HG03280 (cell line): Measurements from ENCODE around the gene AIF1.

ENCODE experiments used
- ATAC-seq: cut with Tn5 transposase; IDR thresholded peaks from one replicate; pipeline ENCODE4 v1.9.1; 2021; ENCODE audit warnings: mild to moderate bottlenecking, moderate library complexity; ENCODE audit not compliant: unreplicated experiment

AIF1 gene

DNA sequence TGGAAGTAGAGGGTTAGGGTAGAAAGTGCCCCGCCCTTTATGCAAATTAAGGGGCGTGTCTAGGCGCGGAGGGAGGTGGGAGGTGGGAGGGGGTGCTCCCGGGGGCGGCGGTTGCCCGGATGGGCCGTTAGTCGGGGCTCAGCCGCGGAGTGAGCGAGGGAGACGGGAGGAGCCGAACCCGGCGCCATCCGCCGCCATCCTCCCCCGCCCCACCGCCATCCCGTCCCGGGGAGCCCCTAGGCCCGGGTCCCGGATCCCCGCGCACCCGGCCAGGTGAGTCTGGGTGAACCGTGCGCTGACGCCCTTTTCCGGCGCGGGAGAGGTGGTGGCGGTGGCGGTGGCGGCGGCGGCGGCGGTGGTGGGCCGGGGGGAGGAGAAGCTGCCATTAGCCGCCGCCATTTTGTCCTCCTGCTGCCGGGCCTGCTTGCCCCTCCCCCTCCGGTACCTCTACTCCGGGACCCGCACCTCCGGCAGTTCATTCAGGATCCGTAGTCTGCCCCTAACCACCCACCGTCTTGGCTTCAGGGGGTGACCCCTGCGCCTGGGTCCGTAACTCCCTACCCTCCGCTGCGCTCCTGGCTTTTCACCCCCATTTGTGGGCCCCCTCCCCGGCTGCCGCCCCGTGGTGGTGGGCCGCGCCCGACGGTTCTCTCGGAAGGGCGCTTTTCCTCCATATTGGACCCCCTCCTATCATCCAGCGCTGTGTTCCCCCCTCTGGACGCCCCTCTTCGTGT lies 5.7 kb downstream of the AIF1 start, which contains the start of gene PRRC2A:
Gene PRRC2A (plus strand): TSS at position 130 of the 734 bp plus-strand sequence. CDS start 2,075 bp downstream, outside the sequence.
- peak; percentile 54 for ATAC-seq

DNA sequence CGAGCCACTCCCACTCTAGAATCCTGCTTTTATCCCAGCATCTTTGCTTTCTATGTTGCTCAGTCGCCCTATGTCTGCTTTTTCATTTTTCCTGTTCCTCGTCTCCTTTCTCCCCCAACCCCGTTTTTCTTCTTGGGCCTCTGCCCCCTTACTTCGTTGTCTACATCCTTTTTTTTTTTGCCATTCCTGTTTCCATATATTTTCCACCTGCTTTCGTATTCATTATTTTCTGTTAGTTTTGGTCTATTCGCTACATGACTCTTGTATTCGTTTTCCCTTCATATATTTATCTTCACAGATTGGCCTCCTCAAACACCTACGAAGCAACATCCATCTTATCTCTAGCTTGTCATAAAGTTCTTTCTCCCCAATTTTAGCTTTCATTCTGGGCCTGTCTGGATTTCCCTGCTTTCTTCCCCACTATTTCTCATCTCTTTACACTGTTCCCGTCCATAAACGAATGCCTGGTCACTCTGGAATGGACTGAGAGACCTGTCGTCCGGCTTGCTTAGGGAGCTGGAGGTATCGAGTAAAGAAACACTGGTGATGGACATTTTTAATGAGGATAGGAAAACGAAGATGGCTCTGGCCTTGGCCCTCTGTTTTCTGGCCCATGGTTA lies 6.4 kb downstream of the AIF1 start:
- no peak for ATAC-seq

DNA sequence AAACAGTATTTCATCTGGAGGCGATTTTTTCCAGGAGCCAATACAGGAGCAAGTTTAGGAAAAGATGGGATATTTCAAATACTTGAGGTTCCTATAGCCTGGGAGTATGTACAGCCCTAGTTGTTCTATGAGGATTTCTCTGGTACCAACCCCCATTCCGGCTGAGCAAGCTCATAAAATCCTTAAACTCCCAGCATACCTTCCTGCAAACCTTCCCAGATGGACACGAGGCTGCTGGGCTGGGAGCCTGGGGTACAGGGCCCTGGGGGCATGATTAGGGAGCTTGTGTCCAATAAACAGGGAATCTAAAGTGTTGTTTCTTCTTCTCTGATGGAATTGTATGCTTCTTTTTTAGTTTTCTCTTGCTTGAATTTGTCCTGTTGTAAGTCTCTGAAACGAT lies 7.0 kb downstream of the AIF1 start:
- no peak for ATAC-seq

DNA sequence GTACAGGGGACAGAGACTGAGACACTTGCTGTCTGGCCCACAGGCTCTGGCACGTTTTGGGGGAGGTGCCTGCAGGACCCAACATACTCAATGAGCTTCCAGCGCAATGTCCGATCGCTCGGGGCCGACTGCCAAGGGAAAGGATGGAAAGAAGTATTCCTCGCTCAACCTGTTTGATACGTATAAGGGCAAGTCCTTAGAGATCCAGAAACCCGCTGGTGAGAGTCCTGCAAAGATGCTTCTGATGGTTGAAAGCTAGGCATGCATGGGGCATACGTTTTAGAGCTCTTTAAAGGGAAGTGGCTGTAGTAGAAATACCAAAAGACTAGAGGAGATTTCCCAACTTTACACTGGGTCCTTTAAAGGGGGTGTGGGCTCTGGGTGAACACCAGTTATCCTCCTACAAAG lies 7.7 kb downstream of the AIF1 start:
- ATAC-seq, result no peak

DNA sequence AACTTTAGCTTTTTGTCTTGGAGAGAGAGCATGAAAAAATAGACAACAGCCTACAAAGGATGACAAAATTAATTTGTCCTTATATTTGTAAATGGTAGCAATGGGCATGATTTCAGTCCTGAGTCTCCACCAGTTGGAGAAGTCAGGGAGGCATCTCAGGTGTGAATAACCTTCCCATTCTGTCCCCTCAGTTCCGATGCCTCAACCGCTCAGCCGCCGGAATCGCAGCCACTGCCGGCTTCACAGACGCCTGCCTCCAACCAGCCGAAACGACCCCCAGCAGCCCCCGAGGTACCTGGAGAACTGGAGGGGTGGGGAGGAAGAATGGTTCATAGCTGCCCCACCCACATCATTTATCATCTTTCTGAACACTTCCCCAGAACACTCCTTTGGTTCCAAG lies 9.0 kb downstream of the AIF1 start:
- ATAC-seq, result no peak

DNA sequence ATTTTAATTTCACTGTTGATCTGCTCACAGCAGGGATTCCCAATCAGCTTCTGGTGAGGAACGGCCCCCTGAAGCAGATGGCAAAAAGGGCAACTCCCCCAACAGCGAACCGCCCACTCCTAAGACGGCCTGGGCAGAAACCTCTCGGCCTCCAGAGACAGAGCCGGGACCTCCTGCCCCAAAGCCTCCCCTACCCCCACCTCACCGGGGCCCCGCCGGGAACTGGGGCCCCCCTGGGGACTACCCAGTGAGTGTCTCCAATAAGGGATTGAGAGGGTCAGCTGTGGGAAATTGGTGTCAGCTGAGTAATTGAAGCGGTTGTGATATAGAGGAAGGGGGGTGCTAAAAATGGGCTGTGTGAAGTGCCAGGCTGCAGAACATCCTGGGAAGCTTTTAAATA lies 11.9 kb downstream of the AIF1 start:
- no peak for ATAC-seq

DNA sequence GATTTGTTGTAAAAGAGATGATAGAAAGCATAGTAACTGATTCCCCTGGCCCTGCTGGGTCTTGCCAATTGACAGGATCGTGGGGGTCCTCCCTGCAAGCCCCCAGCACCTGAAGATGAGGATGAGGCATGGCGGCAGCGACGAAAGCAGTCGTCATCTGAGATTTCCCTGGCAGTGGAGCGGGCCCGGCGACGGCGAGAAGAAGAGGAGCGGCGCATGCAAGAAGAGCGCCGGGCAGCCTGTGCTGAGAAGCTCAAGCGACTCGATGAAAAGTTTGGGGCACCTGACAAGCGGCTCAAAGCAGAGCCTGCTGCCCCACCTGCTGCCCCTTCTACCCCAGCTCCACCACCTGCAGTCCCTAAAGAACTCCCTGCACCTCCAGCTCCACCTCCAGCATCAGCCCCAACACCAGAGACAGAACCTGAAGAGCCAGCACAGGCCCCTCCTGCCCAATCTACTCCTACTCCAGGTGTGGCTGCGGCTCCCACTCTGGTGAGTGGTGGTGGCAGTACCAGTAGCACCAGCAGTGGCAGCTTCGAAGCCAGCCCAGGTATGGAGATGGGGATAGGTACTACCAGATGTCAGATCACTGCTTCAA lies 12.8 kb downstream of the AIF1 start:
- no peak for ATAC-seq

DNA sequence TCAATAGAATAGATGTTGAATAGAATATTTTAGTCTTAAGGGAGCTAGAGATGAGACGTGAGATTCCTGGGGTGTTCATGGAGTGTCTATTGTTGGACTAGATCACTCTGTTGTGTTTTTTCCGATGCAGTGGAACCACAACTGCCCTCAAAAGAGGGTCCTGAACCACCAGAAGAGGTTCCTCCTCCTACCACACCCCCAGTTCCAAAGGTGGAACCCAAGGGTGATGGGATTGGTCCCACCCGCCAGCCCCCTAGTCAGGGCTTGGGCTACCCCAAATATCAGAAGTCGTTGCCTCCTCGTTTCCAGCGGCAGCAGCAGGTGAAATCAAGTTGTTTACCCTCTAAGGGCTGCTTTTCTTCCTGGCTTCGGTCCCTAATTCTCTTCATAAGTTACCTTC lies 14.0 kb downstream of the AIF1 start:
- ATAC-seq, result no peak

DNA sequence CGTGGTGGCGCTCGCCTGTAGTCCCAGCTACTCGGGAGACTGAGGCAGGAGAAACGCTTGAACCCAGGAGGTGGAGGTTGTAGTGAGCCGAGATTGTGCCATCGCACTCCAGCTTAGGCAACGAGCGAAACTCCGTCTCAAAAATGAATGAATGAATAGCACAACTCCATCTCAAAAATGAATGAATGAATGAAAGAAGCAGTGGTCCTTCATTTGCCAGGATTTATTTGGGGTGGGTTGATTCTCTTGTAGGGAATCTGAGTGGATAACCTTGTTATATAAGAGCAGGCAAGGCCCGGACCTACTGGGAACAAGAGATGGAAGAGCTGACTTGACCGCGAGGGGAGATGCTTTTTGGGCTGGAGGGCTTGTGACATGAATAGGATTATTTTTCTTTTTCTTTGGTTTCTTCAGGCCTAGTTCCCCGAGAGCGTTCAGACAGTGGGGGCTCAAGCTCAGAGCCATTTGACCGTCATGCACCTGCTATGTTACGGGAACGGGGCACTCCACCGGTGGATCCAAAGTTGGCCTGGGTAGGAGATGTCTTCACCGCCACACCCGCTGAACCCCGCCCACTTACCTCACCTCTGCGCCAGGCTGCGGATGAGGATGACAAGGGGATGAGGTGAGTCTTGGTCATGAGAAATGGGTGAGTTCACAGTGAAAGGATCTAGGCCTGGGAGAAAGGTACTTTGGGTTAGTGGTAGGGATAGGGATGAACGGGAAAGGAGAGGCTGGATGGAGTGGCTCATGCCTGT lies 15.3 kb downstream of the AIF1 start:
- ATAC-seq, result no peak

DNA sequence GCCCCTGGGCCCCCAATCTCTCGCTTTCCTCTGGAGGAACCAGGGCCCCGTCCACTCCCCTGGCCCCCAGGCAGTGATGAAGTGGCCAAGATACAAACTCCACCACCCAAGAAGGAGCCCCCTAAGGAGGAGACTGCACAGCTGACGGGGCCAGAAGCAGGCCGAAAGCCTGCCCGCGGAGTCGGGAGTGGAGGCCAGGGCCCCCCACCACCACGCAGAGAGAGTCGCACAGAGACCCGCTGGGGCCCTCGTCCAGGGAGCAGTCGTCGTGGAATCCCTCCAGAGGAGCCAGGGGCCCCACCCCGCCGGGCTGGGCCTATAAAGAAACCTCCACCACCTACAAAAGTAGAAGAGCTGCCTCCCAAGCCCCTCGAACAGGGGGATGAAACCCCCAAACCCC lies 16.2 kb downstream of the AIF1 start:
- ATAC-seq, result no peak

DNA sequence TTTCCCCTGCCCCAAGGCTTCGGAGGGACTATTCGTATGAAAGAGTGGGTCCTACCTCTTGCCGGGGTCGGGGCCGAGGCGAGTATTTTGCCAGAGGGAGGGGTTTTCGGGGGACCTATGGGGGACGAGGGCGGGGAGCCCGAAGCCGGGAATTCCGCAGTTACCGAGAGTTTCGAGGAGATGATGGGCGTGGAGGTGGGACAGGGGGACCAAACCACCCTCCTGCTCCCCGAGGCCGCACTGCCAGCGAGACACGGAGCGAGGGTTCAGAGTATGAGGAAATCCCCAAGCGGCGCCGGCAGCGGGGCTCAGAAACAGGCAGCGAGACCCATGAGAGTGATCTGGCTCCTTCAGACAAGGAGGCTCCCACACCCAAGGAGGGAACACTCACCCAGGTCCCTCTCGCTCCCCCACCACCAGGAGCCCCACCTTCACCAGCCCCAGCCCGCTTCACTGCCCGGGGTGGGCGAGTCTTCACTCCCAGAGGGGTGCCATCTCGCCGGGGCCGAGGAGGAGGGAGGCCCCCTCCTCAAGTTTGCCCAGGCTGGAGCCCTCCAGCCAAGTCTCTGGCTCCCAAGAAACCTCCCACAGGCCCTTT lies 16.7 kb downstream of the AIF1 start:
- no peak for ATAC-seq

DNA sequence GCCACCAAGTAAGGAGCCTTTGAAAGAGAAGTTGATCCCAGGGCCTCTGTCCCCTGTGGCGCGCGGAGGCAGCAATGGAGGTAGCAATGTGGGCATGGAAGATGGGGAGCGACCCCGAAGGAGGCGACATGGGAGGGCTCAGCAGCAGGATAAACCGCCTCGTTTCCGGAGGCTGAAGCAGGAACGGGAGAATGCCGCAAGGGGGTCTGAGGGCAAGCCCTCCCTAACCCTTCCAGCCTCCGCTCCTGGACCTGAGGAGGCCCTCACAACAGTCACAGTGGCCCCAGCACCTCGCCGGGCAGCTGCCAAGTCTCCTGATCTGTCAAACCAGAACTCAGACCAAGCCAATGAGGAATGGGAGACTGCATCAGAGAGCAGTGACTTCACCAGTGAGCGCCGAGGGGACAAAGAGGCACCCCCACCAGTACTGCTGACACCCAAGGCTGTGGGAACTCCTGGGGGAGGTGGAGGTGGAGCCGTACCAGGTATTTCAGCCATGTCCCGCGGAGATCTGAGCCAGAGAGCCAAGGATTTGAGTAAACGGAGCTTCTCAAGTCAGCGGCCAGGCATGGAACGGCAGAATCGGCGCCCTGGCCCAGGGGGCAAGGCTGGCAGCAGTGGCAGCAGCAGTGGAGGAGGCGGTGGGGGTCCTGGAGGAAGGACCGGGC lies 17.4 kb downstream of the AIF1 start:
- no peak for ATAC-seq

DNA sequence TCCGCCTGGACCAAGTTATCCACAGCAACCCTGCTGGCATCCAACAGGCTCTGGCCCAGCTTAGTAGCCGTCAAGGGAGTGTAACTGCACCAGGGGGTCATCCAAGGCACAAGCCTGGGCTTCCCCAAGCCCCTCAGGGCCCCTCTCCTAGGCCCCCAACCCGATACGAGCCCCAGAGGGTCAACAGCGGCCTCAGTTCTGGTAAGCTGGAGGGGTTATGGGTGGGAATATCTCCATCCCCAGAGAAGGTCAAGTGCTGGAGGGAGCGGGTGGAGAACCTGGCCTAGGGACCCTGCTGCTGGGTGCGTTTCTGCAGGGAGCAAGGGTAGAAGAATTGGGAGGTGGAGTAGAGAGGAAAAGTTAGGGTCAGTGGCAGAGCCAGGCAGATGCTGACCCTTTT lies 18.4 kb downstream of the AIF1 start:
- ATAC-seq, result no peak

DNA sequence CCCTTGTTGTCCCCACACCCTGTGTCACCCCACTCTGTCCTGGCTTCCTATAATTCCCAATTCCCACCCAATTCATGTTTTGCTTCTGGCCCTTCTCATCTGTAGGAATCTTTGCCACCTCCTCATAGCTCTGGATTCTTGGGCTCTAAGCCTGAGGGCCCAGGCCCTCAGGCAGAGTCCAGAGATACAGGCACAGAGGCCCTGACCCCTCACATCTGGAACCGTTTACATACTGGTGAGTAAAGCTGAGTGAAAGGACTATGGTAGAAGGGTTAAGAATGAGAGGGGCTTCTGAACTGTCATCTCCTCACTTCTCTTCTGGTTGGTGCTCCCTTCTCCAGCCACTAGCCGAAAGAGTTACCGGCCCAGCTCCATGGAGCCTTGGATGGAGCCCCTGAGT lies 19.1 kb downstream of the AIF1 start:
- ATAC-seq, result no peak

DNA sequence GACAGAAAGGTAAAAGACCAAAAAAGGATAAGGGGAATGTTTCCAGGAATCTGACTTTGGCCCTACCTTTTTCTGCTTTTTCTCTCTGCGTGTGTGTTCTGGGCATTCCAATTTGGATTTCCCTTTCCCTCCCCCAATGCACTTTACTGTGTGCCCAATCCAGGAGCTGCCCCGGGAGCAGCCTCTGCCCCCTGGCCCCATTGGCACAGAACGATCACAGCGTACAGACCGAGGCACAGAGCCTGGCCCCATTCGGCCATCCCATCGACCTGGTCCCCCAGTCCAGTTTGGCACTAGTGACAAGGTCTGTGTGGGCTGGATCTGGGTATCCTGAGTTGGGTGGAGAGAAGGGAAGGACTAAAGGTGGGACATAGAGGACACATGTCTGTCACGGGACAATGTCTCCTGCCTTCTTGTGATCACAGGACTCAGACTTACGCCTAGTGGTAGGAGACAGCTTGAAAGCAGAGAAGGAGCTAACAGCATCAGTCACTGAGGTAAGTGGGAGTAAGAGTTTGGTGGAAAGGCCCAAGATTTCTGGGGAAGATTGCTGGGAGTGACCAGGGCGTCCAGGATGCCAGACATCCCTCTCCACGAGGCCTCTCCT lies 20.0 kb downstream of the AIF1 start:
- no peak for ATAC-seq

DNA sequence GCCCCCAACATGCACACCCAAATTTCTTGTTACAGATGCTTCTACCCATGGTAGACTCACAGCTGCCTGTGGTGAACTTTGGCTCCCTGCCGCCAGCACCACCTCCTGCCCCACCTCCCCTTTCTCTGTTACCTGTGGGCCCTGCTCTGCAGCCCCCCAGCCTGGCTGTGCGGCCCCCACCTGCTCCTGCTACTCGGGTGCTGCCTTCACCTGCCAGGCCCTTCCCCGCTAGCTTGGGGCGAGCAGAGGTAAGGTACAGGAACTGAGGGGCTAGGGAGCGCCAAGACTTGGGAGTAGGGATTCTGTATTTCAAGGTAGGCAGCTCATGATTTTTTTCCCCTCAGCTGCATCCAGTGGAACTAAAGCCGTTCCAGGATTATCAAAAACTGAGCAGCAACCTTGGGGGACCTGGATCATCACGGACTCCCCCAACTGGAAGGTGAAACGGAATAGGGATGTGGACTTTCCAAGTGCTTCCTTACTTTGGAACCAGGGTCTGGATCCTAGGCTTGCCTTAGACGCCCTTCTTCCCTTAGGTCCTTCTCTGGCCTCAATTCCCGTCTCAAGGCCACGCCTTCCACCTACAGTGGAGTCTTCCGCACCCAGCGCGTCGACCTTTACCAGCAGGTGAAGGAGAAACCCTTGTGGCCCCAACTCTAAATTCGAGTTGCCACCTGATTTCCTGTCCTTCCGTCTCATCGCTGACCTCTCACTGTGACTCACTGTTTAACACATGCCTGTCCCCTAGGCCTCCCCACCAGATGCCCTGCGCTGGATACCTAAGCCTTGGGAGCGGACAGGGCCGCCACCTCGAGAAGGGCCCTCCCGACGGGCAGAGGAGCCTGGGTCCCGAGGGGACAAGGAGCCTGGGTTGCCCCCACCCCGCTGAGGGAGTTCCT lies 21.9 kb downstream of the AIF1 start:
- ATAC-seq, result no peak

DNA sequence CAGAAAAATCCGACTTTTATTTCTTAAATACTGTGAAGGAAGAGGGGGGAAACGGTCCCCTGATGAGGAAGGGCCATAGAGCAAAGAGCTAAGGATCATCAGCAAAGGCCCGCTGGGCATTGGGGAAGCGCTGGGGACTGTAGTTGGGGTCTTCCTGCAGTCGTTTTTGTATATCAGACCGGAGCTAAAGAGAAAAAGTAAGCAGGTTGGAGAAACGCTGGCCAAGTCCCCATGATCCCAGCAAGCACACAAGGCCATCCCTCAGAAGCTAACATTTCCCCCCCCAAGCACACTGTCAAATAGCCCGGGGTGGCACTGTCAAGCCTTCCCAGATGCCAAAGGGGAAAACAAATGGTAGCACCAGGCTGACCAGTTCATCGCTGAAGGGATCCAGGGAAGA lies 24.0 kb downstream of the AIF1 start:
- no peak for ATAC-seq

DNA sequence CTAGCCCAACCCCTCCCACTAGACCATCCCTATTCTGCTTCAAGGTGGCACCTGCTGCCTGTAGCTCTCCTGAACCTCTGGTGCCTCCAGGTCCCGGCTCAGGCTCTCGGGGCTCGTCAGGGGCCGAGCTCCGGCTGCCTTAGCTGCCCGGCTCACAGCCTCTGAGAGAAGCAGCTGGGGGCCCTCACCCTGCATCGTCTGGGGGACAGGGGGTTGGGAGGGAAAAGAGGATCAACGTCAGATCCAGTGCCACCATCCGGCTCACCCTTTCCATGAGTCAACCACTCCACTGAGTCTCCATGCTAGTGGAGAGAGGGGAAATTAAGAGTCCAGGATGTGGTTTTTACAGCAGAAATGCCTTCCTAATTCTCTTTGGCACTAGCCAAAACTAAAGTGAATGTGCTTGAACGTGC lies 24.4 kb downstream of the AIF1 start:
- no peak for ATAC-seq

DNA sequence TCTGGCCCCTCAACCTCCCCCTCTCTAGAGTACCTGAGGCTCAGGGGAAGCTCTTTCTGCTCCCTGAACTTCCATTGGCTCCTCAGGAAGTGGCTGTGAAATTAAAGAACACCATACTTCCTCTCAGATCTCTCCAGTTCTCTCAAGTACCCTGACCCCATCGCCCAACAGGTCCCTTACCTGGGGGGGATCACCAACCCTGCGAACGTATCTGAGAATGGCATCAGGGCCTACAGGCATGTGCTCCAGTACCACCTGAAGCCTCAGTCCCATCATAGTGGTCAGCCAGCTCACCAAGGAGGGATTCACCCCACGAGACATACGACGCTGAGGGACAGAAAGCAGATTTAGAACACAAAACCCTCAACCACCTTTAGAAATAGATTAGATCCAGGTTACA lies 25.6 kb downstream of the AIF1 start:
- no peak for ATAC-seq
